GM12892 (cell line): ENCODE measurements around the gene ITIH4.

Source experiments
- POLR2A ChIP-seq: IDR thresholded peaks from 2 replicates; pipeline ENCODE4 v1.6.1; 2011; ENCODE audit warnings: low read depth, low read length, control low read depth
- POLR2AphosphoS5 ChIP-seq: IDR thresholded peaks from 2 replicates; pipeline ENCODE4 v1.6.1; 2011; ENCODE audit warnings: low read depth, low read length, control low read depth

DNA sequence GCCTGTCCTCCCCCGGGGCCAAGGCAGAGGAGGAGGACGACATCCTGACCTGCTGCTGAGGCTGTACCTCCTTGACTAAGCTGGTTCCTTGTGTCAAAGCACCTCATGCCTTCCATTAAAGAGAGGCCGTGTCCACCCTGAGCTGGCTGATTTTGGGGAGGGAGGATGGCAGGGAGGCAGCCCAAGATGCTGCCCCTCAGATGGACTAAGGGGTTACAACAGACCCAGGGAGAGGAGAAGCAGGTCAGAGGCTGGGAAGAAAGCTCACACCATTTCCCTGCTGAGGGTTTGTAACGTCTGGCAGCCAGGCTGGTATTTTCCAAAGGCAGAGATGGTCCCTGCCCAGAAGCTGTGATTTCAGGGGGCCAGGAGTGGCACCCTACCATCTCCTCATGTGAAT, 38.5 kb downstream of the ITIH4 start:
- TF ChIP-seq POLR2A: no peak
- TF ChIP-seq POLR2AphosphoS5: no peak
